Endodermal cell (in vitro differentiated cells): ENCODE measurements around the gene GRM5. TPM values are rescaled to one million over a fixed set of nuclear protein-coding genes. Genes with fewer than 3 reads are reported as not detected.
"Not testable (repeated sequence)": the region's sequence is repeated elsewhere in the genome, so short reads cannot be mapped to it uniquely, and the experiment has no call there.

ENCODE experiments used
- DNase-seq: peaks from one replicate; pipeline ENCODE4 v3.0.0-alpha.2; 2017
- H3K27ac ChIP-seq: 2 replicates; pipeline ENCODE4 v1.5.1; 2013; ENCODE audit warnings: mild to moderate bottlenecking, low read depth, low read length, moderate library complexity
- H3K27me3 ChIP-seq: 2 replicates; pipeline ENCODE4 v1.6.1; 2013; ENCODE audit warnings: mild to moderate bottlenecking, low read length, moderate library complexity; ENCODE audit not compliant: insufficient read depth, control insufficient read depth, poor library complexity, severe bottlenecking
- H3K36me3 ChIP-seq: 2 replicates; pipeline ENCODE4 v1.7.0; 2013; ENCODE audit warnings: mild to moderate bottlenecking, low read length, moderate library complexity; ENCODE audit not compliant: control insufficient read depth, insufficient read depth
- H3K4me1 ChIP-seq: one replicate; pipeline ENCODE4 v1.7.0; 2013; ENCODE audit warnings: low read length; ENCODE audit not compliant: control insufficient read depth, insufficient read depth
- H3K4me3 ChIP-seq: 2 replicates; pipeline ENCODE4 v1.5.1; 2013; ENCODE audit warnings: mild to moderate bottlenecking, low read length, moderate library complexity
- H3K9ac ChIP-seq: 2 replicates; pipeline ENCODE4 v1.6.1; 2013; ENCODE audit warnings: mild to moderate bottlenecking, low read length, moderate library complexity; ENCODE audit not compliant: poor library complexity, severe bottlenecking; ENCODE audit errors: extremely low read depth
- H3K9me3 ChIP-seq: 2 replicates; pipeline ENCODE4 v1.6.1; 2013; ENCODE audit warnings: mild to moderate bottlenecking, low read length, moderate library complexity; ENCODE audit not compliant: control insufficient read depth
- H3K27ac Mint-ChIP-seq: 2 replicates; pipeline ENCODE4 v1.8.0; 2020; ENCODE audit warnings: mixed read lengths
- H3K27me3 Mint-ChIP-seq: 2 replicates; pipeline ENCODE4 v1.8.0; 2021; ENCODE audit warnings: mild to moderate bottlenecking, mixed read lengths; ENCODE audit not compliant: insufficient read depth
- H3K36me3 Mint-ChIP-seq: 2 replicates; pipeline ENCODE4 v1.8.0; 2020; ENCODE audit warnings: low read depth, mixed read lengths
- H3K4me1 Mint-ChIP-seq: 2 replicates; pipeline ENCODE4 v1.8.0; 2020; ENCODE audit warnings: mixed read lengths
- H3K4me3 Mint-ChIP-seq: 2 replicates; pipeline ENCODE4 v1.8.0; 2020; ENCODE audit warnings: mild to moderate bottlenecking, moderate library complexity, mixed read lengths
- H3K9me3 Mint-ChIP-seq: 2 replicates; pipeline ENCODE4 v1.8.0; 2020; ENCODE audit warnings: mild to moderate bottlenecking, mixed read lengths
- CTCF ChIP-seq: fragments of 200-600 bp; sonication (generic); conservative IDR thresholded peaks from 2 replicates; pipeline ENCODE4 v1.5.0; 2021; ENCODE audit warnings: antibody characterized with exemption, mild to moderate bottlenecking
- WGBS, 2 experiments: methylation state at CpG; one replicate each; pipeline versions ENCODE4 v1.1.5 to v1.1.7; 2013; ENCODE audit warnings: missing lambda C conversion rate in 2 of 2, mixed read lengths in 1 of 2; ENCODE audit not compliant: insufficient coverage in 1 of 2, insufficient read length in 1 of 2; 5-methylcytosine and 5-hydroxymethylcytosine counted together
- long read RNA-seq, 4 experiments: library from polyadenylated mRNA in 2 of 4; library from RNA in 1 of 4; library from capped mRNA in 1 of 4; stranded (forward) in 3 of 4; unstranded in 1 of 4; transcript quantifications; one replicate each; pipeline ENCODE4 v2.0.0, GENCODE V29; 2020 to 2021; ENCODE audit warnings: inconsistent platforms in 1 of 4
- polyA plus RNA-seq, 2 experiments: library from polyadenylated mRNA; stranded (reverse); fragments of 50-300 nt; gene quantifications; one replicate each; pipeline ENCODE4 v1.2.3, GENCODE V29; 2013
- total RNA-seq, 2 donors: library from RNA; stranded (reverse); fragmentation: NEBNext Ultra II Directional in 1 of 2; extraction: Animal tissue kit (Norgen Biotek cat#: 25700) in 1 of 2; gene quantifications; 2 replicates in 1 of 2; 3 replicates in 1 of 2; pipeline ENCODE4 v1.2.1, GENCODE V29; 2021

GRM5 gene
- total RNA-seq: under 1 TPM; 0.07 to 0.09 TPM
- 0.07 TPM for polyA plus RNA-seq (2013, experiment 1 of 2)
- 0.12 TPM for polyA plus RNA-seq (2013, experiment 2 of 2)
- long read RNA-seq, experiment 1: 0 reads
- long read RNA-seq, experiment 2, partial matches to known transcripts: 0 of 1 reads
- long read RNA-seq, experiment 2, other reads (novel, unspliced or antisense): 1 of 1 reads
- long read RNA-seq, experiment 3: 0 reads
- long read RNA-seq, experiment 4: 0 reads

- H3K36me3 Mint-ChIP-seq, H3K36me3 ChIP-seq, H3K9me3 Mint-ChIP-seq, H3K4me1 ChIP-seq, H3K4me3 ChIP-seq, H3K27ac Mint-ChIP-seq, H3K9ac ChIP-seq, H3K4me1 Mint-ChIP-seq, H3K27ac ChIP-seq, H3K9me3 ChIP-seq: not testable (repeated sequence)
- 0 to 2% methylated on average over 1 to 44 of the region's 47 CpGs for WGBS, 2 experiments
- Mint-ChIP-seq H3K27me3 (peaks cover 69% of the 10 kb centered on the region), H3K4me3 (peak within 1 kb of the TSS; percentile 37)
- peaks cover 66% of the 10 kb centered on the region for H3K27me3 ChIP-seq
- peak; percentile 81 for DNase-seq
Observed at GRCh38 chr11:89065651-89066201, at the start of gene GRM5. Gene GRM5 (minus strand): TSS chr11:89065982. CDS start chr11:89047872, 18,110 bp downstream.

- H3K27ac ChIP-seq, H3K4me1 ChIP-seq, H3K36me3 ChIP-seq, H3K27me3 Mint-ChIP-seq, H3K9me3 Mint-ChIP-seq, H3K27me3 ChIP-seq, H3K4me3 ChIP-seq, H3K9me3 ChIP-seq, H3K4me3 Mint-ChIP-seq, H3K27ac Mint-ChIP-seq, H3K9ac ChIP-seq, H3K36me3 Mint-ChIP-seq, H3K4me1 Mint-ChIP-seq: not testable (repeated sequence)
- WGBS, 2 experiments: no CpG with 5 or more reads among the region's 1 CpG
- DNase-seq: peak; percentile 65
- TF ChIP-seq CTCF: peak; percentile 79
Observed at GRCh38 chr11:89097956-89098355, 32.2 kb upstream of the GRM5 start.

GRCh38 chr11:89093806-89094205, 28.0 kb upstream of the GRM5 start:
- not testable (repeated sequence) for H3K27me3 ChIP-seq, H3K36me3 ChIP-seq, H3K27ac ChIP-seq, H3K9me3 ChIP-seq, H3K27me3 Mint-ChIP-seq, H3K9ac ChIP-seq, H3K4me3 ChIP-seq, H3K9me3 Mint-ChIP-seq, H3K4me3 Mint-ChIP-seq, H3K36me3 Mint-ChIP-seq, DNase-seq, H3K4me1 ChIP-seq, H3K27ac Mint-ChIP-seq, H3K4me1 Mint-ChIP-seq
- WGBS, 2 experiments: 87 to 100% methylated on average over 1 to 2 of the region's 2 CpGs

- H3K4me1 Mint-ChIP-seq, H3K36me3 ChIP-seq, H3K27ac ChIP-seq, H3K9ac ChIP-seq, H3K4me3 Mint-ChIP-seq, H3K4me3 ChIP-seq, H3K27ac Mint-ChIP-seq, DNase-seq, H3K9me3 Mint-ChIP-seq, H3K4me1 ChIP-seq, H3K36me3 Mint-ChIP-seq, H3K27me3 ChIP-seq, H3K27me3 Mint-ChIP-seq, H3K9me3 ChIP-seq: not testable (repeated sequence)
- WGBS, 2 experiments: no CpG with 5 or more reads among the region's 3 CpGs
Observed at GRCh38 chr11:89084951-89085350, 19.2 kb upstream of the GRM5 start.

- not testable (repeated sequence) for H3K27ac ChIP-seq, H3K9ac ChIP-seq, H3K4me3 ChIP-seq, H3K4me3 Mint-ChIP-seq, H3K27ac Mint-ChIP-seq, H3K9me3 Mint-ChIP-seq, H3K4me1 ChIP-seq, H3K4me1 Mint-ChIP-seq, H3K36me3 Mint-ChIP-seq, DNase-seq, H3K36me3 ChIP-seq, H3K9me3 ChIP-seq
- 79 to 86% methylated on average over 1 of the region's 1 CpG for WGBS, 2 experiments
- peaks cover 21% of the 10 kb centered on the region for H3K27me3 ChIP-seq
- peaks cover 27% of the 10 kb centered on the region for H3K27me3 Mint-ChIP-seq
Observed at GRCh38 chr11:89070911-89071310, 5.1 kb upstream of the GRM5 start.
